Stimulated activated CD8-positive, alpha-beta memory T cell treated with anti-CD3 and anti-CD28 coated beads, Interleukin-4, amount 100 ng/mL, for 1 hour (primary cell): ENCODE data around the gene GMDS.
A peak's percentile ranks its signal among the peaks of the same experiment; 100 is the strongest.

Experiments
- DNase-seq, 2 donors: peaks; one replicate each; pipeline ENCODE4 v3.0.0-alpha.2; 2020; ENCODE audit warnings: low read depth in 2 of 2, low spot score in 1 of 2

GMDS gene

DNA sequence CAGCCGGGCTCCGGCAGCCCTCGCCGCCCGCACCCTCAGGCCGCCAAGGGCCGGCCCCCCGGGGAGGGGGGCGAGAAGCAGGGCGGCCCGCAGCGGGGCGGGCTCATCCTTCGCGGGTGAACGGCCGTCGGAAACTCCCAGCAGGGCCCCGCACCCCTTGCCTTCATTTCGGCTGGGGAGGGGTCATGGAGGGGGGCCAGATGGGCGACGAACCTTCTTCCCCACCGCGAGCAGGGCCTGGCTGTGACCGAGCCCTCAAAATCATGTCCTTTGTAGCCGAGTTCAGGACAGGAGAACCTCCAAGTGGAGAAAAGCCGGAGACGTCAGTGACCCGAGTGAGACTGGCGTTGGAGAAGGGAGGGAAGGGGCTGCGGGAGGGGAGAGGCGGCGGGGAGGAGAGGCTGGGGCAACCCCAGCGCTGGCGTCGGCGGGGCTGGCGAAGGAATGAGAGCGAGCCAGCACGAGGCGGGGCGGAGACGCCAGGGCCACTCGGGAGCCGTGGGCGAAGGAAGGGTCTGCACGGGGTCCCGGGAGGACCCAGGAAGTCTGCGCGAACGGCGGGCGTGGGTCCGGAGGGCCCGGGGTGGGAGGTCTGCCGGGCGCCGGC lies 636.3 kb downstream of the GMDS start:
- no peak for DNase-seq

DNA sequence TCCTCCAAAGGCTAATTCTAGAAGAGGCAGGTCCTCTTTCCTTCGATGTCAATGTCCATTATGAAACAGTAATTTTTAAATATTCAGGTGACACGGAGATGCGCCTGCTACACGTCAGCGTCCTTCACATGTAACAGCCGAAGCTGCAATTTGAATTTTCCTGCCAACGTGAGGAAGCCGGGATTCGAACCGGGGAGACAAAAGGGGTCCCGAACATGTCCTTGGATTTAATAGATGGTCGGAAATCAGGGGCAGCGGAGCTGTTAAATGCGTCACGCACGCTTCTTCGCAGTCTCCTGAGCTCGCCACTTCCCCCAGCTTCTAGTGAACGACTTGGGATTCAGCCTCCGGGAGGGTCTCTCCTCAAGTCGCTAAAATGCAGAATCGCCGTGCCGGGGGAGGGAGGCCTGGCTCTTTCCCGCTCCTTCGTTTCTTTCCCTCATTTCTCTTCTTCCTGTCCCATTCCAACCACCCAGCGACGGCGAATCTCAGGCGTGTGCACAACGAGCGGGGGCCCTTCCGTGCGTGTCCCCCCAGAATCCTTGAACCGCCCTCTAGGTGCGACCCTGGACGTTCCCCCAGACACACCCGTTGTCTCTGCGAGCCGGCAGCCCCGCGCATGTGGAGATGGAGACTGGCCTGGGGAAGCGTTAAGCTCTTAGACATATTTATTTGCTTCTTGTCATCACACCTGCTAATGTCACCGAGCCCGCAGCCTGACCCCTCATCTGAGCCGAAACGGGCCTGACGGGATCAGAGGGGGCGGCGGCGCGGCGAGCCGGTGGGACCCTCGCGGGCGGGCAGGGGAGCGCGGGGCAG lies 637.0 kb downstream of the GMDS start:
- DNase-seq: no peak

DNA sequence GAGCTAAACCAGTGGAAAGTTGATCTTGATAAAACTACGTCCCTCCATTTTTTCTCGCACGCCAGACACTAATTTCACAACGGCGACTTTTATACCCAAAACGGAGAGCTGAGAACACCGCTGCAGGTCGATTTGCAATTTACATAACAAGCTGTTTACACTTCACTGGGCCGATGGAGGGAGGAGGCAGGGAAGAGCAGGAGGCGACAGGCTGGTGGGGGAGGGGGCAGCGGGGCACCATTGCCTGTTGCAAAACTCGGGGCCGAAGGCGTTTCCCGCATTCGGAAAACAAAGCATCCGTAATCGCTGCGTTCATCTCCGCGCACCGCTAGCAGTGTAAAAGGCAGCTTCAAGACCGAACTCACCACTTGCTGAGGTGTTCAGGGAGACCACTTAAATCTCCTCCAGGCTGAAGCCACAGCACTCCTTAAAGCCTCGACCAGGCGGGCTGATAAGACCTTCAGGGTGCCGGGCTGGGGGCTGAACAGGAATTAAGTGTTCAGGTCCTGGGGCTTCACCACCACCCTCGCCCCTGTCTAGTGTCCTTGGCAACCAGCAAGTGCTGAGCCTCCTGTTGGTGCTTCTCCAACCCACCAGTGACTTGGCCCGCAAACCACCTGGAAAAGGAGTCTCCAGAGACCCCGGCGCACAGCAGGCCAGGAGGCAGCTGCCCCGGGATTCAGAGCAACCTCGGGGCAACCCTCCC lies 637.7 kb downstream of the GMDS start:
- DNase-seq: no peak

DNA sequence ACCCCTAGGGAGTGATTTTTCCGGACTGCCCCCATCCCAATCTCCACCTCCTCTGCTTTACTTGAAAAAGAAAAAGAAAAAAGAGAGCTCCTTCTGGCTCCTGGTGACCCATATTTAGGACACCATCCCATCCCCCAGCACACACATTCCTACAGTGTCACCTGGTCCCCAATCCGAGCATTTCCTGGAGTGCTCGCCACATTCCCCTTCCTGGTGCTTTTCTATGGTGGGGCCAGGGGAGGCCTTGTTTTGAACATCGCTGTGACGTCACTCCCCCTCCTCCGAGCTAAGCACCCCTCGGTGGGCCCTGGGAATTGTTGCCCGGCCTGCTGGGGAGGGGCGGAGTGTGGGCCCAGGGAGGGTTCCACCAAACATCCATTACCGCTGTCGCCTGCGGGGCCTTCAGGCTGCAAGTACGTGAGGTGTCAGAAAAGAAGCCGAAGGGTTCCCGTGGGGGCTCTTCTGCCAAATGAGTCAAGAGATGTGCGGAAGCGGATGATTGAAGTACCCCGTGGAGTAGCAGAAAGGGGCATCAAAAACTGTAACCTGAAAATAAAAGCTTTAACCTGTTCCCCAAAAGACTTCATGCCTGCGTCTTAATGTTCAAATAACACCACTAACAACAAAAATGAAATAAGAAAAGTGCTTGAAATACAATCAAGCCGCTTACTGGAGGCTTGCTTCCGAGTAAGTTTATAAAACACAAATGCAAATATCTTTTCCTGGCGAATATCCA lies 638.5 kb downstream of the GMDS start:
- DNase-seq: no peak

DNA sequence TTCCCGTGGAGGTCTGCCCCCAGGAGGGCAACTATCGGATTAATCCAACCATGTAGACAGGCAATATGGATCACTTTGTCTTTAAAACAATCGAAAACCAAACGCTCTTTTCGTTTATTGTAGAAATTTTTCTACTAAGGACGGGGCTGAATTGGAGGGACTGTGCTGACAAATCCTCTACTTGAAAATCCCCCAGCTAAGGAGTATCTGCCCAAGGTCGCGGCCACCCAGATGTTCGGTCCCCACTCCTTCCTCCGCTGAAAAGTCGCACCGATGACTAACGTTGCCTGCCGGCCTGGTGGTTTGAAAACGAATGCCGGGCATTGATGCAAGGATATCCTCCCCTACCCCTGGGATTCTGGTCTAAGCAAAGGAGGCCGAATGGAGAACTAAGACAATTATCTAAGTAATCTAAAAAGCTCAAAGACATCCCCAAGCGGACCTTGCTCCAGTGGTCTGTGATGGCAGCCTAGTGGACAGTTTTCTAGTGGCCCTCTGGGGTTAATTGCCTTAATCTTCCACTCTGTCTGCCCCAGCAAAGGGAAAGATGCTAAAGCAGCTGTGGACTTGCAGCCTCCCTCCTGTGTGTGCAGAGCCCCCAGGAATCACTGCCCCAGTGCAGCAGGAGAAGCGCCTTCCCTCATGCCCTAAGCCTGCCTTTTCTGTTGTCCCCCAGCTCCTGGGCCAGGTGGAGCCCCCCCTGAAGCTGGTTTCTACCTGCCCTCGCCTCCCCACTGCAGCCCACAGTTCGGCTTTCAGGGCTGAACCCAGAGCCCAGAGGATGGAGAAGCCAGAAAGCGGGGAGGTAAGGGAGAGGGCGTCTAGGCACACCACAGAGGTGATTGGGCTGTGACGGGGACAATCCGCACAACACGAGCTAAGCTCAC lies 639.3 kb downstream of the GMDS start:
- no peak for DNase-seq

DNA sequence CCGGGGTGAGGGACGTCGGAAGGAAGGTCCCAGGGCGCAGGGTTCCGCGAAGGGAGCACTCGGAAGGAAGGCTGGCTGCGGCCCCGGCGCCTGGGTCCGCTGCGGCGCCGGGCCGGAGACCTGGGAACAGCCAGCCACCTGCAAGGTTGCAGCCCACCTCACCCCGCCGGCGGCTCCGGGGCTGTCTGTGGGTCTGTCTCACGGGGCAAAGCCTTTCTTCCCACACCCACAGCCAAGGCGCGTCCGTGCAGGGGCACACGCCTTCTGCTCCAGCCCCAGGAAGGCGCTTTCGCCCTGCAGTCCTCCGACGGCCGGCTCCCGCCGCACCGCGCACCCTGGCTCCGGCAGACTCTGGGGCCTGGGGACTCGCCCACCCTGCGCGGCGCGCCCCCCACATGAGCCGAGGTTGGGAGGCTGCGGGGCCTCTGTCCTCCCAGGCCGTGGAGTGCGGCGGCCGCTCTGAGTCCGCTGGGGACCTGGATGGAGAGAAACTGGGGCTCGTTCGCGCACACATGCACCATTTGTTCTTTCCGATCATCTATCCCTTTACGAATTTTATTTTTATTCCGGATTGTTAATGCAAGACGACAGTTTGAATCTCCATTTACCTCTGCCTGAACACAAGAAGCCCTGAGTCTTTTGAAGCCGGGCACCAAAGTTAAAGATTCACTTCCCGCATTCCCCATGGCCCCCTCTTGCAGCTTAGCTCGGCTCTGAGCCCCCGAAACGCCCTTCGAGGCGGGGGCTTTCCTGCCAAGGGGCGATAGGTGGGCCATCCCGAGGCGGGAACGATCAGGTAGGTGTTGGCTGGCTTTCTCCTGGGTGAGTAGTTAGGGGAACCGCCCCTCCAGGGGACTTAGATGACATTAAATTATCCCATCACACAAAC lies 640.2 kb downstream of the GMDS start:
- no peak for DNase-seq

DNA sequence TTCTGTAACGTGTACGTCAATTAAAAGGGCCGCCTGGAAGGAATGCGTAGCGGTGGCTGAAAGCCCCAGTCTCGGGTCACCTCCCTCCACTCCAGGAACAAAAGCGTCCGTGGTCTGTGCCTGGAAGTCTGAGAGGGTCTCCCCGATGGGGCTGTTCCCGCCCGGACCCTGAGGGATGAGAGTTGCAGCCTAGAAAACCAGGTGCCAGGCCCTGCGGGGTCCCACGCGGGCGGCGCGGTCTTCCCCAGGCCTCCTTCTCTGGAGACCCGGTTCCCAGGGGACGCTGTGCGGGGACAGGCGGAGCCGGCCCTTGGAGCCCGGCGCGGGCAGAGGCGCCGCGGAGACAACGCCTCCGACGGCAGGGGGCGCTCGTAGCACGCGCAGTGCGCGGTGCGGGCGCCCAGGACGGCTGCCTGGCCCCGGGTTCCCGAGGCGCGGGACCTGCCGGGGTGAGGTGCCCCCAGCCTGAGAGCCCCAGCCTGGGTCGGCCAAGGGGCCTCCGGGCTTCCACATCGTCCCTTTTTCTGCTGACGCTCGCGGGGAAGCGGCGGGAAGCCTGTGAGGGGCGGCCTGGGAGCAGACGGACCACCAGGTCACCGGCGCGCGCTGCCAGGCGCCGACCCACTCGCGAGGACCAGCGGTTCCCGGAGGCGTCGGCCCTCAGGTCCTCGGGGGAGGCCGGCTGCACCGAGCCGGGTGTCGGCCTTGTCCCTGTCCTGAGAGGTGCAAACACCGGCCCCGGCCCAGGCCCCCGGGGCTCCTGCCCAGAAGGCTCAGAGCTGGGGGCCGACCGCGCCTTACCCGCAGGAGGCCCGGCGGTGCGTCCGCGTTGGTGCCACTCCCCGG lies 641.0 kb downstream of the GMDS start:
- peak; percentile 21 to 23 for DNase-seq

DNA sequence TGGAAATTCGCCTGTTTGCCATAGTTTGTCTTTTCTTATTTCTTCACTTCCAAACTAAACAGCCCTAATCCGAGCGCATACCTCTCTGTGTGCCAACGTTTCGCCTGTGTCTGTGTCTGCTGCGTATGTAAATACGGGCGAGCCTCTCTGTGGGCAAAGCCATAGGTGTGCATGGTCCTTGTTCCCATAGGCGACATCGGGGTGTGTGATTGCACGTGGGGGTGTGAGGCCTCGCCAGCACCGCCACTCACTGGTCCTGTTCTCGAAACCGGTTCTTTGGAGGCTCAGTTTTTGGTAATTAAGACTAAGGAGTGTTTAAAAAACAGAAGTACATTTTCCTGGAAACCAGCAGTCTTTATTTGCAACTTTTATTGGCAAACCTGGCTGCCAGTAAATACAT lies 641.7 kb downstream of the GMDS start:
- DNase-seq: no peak

DNA sequence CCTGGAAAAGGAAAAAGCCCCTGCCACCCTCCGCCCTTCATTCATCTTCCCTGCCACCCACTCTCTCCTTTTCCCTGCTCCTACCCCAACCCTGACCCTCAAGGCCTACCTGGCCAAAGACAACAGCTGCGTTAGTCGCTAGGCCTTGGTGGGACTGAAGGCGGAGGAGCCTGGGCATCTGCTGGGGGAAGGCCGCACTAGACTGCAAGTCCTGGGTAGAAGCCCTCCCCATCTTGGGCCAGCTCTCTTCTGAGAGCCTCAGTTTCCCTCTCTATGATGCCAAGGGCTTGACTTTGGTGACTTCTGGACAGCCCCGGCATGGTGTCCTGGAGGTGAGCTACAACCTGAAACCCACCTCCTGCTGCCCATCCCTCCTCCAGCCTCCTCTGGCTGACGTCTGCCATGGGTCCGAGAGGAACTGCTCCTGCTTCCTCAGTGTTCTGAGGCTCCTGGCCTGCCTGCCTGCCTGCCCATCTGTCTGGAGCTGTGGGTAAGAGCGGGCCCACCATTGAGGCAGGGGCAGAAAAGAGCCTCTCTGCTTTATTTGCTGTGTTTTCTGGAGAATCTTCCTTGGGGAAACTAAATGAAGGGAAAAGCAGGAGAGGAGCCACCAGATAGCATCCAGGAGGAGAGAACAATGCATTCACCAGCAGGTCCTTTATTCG lies 643.2 kb downstream of the GMDS start:
- DNase-seq: no peak

DNA sequence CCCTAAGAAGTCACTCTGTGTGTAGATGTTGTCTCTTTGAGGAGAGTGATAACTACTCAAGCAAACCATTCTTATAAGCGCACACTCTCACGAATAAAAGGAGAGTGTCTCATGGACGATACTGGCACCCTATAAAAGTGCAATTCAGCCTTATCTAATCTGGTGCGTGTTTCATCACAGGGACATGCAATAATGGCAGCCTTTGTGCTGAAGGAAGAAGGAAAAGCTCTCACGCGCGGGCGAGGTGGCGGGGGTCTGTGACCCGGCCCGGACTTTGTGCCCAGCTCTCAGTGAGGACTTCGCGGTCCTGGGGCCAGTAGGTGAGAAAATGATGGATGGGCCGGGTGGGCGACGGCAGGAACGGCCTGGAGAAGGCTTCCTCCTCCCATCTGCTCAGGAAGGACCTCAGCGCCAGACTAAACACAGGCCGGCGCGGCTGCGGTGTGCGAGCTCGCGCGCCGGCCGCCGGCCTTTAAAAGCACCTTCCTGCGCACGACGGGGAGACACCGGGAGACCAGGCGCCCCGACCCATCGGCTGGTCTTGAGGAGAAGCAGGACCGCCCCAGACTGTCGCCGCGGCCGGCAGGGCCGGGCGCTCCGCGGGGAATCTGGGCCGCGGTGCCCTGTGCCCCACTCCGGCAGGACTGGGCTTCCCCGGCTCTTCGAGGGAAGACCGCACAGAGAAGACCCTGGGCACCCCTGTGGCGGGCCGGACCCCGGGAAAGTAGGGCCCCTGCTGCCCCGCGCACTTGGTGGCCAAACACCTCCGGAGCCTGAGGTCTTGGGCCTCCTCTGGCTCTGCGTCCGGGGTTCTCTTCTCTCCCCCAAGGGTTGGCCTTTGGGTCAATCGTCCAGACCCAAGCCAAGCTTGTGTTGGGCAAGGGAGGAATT lies 644.0 kb downstream of the GMDS start:
- no peak for DNase-seq

DNA sequence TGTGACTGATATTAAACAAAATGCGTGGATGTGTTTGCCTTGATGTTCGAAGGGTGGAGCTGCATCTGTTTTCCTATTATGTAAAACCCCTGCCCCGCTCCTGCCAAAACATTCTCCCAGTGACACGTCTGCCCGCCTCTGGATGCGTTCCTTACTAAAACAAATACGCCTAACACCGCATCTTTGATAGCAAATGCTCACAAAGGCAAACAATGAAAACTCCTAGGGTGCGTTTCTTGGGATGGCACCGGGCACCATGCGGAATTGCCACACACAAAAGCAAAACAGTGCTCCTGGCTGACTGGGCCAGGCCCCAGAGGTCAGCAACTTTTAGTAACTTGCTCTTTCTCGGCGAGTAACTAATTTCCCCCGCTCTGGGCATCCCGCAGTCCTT lies 644.6 kb downstream of the GMDS start:
- no peak for DNase-seq

DNA sequence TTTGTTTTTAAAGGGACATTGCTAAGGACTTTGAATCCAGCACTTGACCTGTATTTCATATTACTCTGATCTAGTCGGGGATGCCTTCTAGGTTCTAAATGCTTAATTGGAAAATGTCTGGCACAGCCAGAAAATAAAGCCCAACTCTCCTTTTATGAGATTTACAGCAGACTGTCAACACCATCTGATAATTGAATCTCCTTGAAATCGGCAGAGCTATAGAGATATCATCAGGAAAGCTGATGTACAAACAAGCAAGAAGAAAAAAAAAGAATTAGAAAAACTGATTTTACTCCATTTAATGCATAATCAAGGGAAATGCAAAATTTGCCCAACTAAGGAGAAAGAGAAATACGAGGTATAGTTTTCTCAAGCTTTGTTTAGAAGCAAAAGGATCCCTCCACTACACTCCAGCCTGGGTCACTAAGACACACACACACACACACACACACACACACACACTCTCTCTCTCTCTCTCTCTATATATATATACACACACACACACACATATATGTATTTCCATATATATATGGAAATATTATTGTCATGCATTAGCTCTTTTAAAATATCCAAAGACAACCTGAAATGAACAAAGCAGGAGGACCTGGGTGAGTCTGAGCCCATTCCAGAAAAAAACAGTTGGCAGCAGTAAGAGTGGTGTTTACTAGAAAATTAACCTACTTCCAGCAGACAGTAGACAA lies 645.2 kb downstream of the GMDS start:
- DNase-seq: no peak

DNA sequence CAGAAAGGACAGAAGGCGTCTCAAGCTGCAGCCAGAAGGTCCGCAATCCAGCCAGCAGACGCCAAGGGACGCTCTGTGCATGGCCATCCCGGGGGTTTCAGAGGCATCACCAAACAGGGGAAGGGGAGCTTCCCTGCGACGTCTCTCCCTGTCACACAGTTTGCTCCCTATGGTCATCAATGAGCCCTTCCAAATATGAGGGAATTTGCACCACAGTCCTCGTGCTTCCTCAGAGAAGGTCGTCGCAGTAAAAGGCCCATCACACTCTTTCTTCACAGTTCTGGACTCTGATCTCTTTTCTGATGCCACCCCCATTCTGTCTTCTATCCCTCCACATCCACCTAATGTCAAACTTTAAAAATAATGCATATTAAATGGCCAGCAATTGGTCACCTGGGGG lies 645.9 kb downstream of the GMDS start:
- DNase-seq: no peak

DNA sequence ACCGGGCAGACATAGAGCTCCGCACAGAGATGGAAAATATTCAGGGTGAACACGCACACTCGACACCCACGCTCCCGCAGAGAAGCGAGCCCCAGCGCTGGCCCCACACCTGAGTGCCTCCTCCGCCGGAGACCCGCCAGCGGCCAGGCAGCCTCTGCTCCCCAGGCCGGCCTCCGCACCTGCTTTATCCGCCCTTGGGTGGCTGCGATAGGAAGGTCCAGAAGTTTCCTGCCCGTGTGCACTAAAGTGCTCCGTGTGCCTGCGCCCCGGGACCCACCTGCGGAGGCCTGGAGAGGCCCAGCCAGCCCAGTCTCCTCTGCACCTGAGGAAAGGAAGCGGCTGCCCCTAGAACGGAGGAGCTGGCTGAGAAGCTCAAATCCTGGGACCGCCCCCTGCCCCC lies 646.5 kb downstream of the GMDS start:
- DNase-seq: no peak

DNA sequence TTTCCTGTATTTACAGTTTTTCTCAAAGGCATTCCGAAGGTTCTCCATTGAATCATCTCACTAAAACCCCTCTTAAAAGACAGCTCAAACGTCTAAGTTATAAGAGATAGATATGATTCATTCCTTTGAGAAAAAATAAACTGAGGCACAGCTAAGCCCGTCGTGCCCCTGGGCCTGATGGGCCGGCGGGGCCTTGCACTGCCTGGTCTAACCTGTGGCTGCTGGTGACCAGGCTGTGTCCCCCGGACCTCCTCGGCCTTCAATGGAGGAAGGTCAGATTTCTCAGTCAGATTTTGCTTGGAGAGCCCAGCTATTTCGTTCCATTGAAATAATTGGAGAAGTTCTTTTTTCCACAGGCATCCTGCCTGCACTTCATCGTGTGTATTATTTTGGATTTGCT lies 647.0 kb downstream of the GMDS start:
- DNase-seq: no peak

DNA sequence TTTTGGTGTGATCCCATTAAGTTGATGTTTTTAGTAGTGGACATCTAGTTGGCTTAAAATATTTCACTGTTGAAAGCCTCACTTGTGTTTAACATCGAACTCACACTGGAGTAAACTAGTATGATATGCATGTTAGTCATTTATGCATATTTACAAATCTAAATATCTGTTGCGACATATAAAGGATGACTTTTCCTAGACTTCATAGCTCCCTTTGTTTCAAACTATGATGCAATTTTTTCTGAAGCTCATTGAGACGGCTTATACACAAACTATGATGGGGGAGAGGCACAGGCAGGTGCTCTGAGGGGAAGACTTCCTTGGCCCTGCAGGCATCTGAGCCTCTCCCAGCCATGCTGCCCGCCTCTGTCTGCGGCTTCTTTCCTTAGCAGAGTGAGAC lies 647.5 kb downstream of the GMDS start:
- no peak for DNase-seq
